Activated gamma-delta T cell treated with Interleukin-2 at 50 U/mL for 16 hours (primary cell): ENCODE results near the gene ZCCHC7.

Experiments used
- DNase-seq: peaks from one replicate; pipeline ENCODE4 v3.0.0-alpha.2; 2020

ZCCHC7 gene

DNA sequence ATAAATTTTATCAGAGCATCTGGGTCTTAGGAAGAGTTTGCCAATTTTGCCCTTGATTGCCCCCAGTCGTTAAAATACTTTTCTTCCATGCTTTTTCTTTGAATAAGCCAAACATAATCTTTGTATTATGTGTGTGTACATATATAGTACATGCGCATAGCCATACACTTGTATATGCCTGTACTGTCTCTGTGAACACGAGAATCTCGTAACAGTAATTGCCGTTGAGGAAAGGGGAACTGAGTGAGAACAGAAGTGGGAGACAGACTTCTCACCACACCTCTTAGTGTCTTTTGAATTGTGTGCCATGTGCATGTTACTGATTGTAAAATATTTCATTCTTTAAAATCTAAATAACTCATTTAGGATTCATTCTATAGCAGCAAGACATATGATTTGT, 222.5 kb downstream of the ZCCHC7 start:
- DNase-seq, result no peak

DNA sequence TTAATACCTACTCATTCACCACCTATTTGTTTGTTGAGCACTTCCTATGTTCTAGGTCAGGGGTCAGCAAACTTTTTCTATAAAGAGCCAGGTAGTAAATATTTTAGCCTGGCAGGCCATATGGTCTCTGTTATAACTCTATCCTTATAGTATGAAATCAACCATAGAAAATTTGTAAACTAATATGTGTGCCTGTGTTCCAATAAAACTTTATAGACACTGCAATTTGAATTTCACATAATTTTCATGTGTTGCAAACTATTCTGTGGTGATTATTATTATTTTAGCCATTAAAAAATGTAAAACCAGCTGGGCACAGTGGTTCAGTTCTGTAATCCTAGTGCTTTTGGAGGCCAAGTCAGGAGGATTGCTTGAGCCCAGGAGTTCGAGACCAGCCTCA, 223.3 kb downstream of the ZCCHC7 start:
- no peak for DNase-seq

DNA sequence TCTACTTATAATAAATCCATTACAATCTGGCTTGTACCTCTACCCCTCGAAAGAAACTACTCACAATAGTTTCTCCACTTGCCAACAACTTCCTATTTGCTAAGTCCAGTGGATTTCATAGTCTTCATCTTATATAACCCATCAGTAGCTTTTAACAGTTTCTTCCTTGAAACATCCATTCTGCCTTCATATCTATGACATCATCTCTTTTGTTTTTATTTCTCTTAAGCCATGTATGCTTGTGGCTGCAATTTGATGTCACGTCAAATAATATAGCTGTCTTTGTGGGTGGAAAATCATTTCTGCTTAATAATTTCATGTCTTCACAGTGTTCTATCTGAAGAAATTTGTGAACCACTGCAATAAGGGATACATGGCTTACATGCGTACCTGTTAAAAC, 224.7 kb downstream of the ZCCHC7 start:
- DNase-seq, result no peak

- DNase-seq, result no peak
Observed at GRCh38 chr9:37348917-37349316, 228.5 kb downstream of the ZCCHC7 start.

- DNase-seq, result no peak
Observed at GRCh38 chr9:37350486-37351190, 230.3 kb downstream of the ZCCHC7 start.

DNA sequence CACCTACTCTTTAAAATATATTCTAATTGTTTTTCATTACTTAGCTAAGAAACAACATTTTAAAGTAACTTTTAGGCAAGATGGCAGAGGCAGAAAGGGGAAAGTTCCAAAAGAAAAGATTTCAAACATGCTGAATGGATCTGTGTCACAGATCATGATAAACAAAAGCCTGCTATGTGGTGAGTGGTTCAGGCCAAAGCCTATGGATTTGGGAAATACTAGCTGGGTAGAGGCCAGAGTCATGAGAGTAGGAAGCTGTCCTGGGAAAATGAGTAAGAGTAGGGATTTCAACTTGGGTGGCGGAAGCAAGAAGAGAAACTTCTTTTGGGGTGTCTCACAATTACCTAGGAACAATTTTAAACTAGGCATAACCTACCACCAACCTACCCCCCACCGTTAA, 233.4 kb downstream of the ZCCHC7 start:
- DNase-seq, result no peak

GRCh38 chr9:37362430-37362829, 242.1 kb downstream of the ZCCHC7 start:
- no peak for DNase-seq

DNA sequence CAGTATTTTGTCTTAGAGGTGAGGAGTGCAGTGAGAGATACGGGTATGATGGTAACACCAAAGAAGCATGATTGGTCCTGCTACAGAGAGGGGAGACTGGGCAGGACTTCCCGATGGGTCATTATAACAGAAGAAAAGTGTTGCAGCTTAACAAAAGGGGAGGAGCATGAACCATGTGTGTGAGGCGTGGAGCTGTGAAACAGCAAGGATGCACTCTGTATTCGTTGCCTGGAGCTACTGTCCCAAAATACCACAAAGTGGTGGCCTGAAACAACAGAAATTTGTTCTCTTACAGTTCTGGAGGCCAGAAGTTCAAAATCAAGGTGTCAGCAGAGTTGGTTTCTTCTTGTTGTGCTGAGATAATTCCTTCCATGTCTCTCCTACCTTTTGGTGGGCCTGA, 242.8 kb downstream of the ZCCHC7 start:
- no peak for DNase-seq

- no peak for DNase-seq
Observed at GRCh38 chr9:37364136-37364535, 243.8 kb downstream of the ZCCHC7 start.

DNA sequence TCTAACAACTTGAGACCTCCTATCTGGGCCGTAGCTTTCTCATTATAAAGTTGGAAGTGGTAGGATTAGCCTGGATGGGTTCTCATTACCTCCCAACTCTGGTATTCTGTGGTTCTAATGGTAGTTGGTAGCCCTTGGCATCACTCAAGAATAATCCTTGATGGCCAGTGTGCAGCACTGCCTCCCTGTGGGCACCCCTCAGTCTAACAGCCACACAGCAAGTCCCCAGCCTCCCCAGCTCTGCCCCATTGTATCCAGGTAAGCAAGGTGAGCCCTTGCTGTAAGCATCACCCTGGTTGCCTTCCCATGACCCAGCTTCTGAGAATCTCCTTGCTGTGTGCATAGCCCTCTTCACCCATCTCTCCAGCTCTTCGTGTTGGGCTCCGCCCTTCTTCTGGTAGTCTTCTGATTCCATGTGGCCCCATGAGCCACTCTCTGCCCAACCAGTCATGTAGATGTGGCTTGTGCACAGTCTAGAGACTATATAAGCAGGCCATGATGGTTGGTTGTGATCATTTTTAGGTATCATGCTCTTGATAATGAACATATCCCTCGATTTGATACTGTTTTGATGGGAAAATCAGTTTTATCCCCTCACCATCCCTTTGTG, 244.5 kb downstream of the ZCCHC7 start:
- DNase-seq, result no peak

- DNase-seq, result no peak
Observed at GRCh38 chr9:37369671-37370070, 249.3 kb downstream of the ZCCHC7 start.

- DNase-seq, result no peak
Observed at GRCh38 chr9:37370282-37370681, 249.9 kb downstream of the ZCCHC7 start.

DNA sequence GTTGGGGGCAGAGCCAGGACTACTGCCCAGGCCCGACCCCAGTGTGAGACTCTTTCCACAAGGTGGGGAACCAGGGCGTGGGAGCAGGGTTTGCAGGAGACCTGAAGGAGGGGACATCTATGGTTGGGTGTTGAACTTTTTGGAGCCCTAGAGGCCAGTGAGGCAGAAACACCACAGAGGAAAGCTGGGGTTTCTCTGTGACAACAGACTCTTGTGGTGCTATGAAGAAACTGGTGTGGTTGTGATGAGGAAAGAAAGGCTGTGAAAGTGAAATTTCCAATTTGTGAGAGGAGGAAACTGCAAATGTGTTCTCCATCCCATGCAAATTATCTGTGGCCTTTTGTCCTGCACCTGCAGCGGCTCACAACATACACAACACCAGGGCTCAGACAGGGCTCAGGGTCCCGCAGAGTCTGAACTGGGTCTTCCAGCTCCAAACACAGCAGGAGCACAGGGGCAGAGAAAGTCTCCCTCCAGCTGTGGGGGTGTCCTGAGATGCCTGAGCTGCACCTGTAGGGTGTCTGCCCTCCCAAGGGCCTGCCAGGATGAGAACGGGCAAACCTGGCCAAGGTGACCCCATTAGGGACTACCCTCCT, 250.7 kb downstream of the ZCCHC7 start:
- DNase-seq, result no peak

GRCh38 chr9:37371565-37372464, 251.4 kb downstream of the ZCCHC7 start:
- no peak for DNase-seq

GRCh38 chr9:37372839-37373238, 252.5 kb downstream of the ZCCHC7 start:
- no peak for DNase-seq

GRCh38 chr9:37373621-37374020, 253.2 kb downstream of the ZCCHC7 start:
- DNase-seq, result no peak

GRCh38 chr9:37374892-37375291, 254.5 kb downstream of the ZCCHC7 start:
- no peak for DNase-seq

- no peak for DNase-seq
Observed at GRCh38 chr9:37377688-37378612, 257.6 kb downstream of the ZCCHC7 start.

GRCh38 chr9:37378613-37379004, 258.2 kb downstream of the ZCCHC7 start:
- no peak for DNase-seq

DNA sequence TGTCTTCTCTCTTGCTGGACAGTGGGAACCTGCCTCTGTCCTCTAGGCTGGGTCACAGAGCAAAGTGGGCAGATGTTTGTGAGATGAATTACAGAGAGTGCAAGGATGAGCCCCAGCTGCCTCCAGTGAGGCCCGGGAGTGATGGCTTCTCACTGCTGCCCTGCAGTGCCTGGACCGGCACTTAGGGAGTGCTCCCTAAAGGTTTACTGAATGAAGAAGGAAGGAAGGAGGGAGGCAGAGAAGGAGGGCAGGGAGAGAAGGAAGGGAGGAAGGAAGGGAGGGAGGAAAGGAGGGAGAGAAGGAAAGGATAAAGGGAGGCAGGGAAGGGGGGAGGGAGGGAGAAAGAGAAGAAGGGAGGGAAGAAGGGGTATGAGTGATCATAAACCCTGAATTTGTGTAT, 259.5 kb downstream of the ZCCHC7 start:
- DNase-seq, result no peak

DNA sequence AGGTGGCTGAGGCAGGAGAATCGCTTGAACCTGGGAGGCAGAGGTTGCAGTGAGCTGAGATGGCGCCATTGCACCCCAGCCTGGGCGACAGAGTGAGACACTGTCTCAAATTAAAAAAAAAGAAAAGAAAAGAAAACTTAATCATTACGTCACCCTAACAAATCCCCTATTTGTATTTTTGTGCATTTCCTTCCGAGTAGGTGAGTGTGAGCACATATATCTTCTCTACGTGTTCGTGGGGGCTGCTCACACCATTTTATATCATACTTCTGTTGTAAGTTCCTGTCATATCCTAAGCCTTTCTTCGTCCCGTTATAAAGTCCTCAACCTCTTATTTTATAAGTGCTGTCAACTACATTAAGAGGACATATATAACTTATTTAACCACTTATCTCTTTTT, 260.2 kb downstream of the ZCCHC7 start:
- DNase-seq, result no peak

DNA sequence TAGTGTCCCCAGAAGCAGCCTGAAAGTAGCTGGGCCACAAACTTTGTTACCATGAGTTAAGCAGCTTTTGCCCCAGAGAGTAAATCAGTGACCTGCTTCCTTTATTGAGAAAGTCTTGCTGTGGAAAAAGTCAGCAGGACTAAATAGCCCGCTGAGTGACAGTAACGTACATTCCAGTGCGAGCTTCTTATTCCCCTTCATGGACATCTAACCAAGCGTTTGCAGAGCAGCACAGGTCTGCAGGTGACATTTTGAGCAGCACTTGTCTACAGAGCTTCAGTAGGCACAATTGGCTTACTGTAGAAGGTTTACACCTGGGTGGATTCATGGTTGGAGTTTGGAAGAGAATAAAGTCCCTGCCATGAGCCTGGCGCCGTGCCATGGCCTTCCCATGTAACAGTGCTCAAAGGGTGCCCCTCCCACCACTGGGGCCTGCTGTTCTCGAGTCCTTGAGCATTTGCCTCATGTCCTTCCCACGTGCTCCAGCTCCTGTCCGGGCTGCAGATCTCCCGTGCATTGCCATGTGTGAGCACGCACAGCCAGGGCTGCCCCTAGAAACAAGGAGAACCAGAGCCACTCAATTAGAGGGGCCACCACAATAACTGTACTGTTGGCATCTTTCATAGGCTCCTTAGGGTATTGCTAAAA, 260.8 kb downstream of the ZCCHC7 start:
- no peak for DNase-seq
